HG02763 (cell line): ENCODE data around the gene HLCS.

Experiments used
- ATAC-seq: cut with Tn5 transposase; IDR thresholded peaks from one replicate; pipeline ENCODE4 v1.9.1; 2021; ENCODE audit warnings: mild to moderate bottlenecking, moderate library complexity; ENCODE audit not compliant: unreplicated experiment

The HLCS gene

GRCh38 chr21:36852293-36852692, 114.2 kb downstream of the HLCS start:
- ATAC-seq = no peak

- ATAC-seq = no peak
These were observed 115.3 kb downstream of the HLCS start for GRCh38 chr21:36851121-36851520.

DNA sequence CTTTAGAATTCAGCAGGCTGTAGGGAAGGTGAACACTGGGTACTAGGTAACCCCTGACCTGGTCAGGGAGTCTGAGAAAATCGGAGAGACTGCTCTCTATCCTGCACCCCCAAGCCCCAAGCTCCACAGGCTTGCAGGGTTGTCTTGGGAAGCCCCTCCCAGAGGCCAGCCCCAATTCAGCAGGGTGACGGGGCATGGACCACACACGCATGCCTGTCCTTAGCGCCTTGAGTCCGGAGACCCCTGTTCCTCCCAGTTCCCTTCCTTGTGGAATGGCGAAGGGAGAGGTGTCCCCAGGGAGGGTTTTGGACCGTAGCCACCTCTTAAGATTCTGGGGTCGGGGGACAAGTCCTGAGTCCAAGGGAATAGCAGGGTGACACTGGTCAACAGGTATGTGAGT, 116.1 kb downstream of the HLCS start:
- no peak for ATAC-seq

DNA sequence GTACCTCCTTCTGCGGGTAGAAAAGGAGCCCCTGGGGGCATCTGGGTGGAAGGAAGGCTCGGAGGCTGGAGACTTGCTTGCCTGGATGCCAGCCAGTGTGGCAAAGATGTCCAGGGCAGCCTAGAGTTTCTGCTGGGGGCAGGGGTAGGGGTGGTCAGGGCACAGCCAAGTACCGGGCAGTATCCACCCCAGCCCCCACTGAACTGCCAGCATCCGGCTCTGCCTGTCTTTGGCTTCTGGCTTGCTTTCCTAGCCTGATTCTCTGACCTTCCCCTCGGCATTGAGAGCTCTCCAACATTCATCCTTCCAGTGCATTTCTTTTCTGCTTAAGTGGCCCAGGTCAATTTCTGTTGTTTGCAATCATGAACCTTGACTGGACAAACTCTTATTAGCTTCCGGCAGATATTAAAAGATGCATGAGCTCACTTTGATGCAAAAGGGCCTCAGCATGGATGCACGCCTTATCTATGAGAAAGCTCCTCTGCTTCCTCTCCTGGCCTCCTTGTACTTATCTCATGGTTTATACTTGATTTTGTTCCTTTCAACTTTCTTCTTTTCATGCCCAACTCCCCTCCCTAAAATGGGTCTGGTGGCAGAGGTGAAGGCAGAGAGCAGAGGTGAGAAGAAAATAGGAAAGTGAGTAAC, 116.9 kb downstream of the HLCS start:
- no peak for ATAC-seq

GRCh38 chr21:36848730-36849274, 117.7 kb downstream of the HLCS start:
- ATAC-seq = no peak

DNA sequence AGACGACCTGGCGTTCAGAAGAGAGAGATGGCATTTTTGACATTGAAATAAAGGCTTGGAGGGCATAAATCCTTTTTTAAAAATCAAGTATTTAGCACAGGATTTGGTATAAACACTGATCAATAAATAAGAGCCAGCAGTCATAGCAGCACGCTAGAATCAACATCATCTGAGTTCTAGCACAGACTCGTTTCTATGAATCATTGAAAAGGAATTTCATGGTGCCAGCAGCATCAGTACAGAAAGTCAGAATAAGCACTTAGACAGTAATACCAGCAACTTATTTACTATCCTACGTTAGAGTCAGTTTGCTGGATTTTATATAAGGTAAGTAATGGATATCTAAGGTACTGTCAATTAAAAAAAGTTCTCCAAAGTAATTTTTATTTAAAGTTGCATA, 119.3 kb downstream of the HLCS start:
- ATAC-seq = no peak

DNA sequence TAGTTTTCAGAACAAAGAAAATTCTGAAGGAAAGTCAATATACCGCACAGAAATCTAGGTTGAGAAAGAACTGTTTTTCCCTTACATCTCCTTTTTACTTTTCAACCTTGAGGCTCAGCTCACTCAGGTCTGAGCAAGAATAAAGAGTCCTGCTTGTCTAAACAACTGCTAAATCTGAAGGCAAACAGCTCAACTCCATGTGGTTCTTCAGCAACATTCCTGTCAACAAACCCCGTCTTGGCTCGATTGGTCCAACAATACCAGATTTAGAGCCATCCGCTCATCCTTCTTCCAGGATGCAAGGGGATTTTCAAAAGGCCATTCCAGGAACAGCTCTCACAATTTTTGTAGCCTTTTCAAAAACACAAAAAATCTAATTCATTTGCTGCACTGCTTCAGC, 119.8 kb downstream of the HLCS start:
- ATAC-seq = no peak

GRCh38 chr21:36845790-36846189, 120.7 kb downstream of the HLCS start:
- ATAC-seq = no peak

- ATAC-seq = no peak
These were observed 121.4 kb downstream of the HLCS start for GRCh38 chr21:36845070-36845469.

DNA sequence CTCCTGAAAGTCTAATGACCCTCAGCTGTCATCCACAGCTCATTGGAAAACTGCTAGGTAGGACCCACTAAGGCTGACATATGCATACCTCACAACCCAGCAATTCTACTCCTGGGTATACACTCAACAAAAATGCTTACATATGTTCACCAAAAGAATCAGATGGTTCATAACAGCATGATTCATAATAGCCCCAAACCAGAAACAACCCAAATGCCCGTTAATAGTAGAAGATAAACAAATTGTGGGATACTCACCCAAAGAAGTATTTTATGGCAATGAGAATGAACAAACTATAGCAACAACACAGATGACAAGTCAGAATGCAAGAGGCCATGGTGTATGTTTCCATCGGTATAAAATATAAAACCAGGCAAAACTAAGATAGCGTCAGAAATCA, 124.6 kb downstream of the HLCS start:
- ATAC-seq = no peak

DNA sequence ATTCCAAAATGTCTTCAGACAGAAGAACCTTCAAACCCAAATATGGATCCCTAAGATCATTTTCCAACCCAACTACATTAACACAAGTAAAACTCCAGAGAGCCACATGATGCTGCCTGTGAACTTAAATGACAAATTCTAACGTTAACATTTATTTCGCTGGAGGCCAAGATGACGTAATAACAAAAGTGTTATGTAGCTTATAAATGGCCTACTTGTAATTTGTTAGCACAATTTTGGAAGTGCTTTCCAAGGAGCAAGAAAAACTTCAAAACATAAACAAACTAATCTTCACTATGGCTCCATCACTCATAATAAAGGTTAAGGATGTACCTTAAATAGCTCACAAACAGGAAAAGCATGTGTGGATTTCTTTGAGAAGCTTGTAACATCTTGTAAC, 126.7 kb downstream of the HLCS start:
- ATAC-seq = no peak

DNA sequence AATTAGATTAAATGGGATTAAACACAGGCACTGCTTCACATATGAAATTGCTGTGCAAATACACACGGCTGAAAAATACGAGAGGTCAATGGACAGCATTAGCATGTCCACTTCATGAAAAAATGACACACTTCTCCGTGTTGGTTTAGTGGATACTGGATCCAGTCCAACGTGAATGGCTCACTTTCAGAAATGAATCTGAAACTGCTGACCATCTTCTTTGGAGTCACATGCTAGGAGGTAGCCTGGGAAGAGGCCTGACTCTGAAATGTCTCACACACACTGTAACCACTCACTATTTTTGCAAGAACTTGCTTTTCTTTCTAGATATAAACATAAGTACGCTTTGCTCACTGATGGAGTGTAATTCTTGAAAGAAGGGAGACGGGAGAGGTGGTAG, 127.3 kb downstream of the HLCS start:
- ATAC-seq = no peak

GRCh38 chr21:36835383-36835795, 131.1 kb downstream of the HLCS start:
- ATAC-seq = no peak

GRCh38 chr21:36834192-36834591, 132.3 kb downstream of the HLCS start:
- no peak for ATAC-seq

DNA sequence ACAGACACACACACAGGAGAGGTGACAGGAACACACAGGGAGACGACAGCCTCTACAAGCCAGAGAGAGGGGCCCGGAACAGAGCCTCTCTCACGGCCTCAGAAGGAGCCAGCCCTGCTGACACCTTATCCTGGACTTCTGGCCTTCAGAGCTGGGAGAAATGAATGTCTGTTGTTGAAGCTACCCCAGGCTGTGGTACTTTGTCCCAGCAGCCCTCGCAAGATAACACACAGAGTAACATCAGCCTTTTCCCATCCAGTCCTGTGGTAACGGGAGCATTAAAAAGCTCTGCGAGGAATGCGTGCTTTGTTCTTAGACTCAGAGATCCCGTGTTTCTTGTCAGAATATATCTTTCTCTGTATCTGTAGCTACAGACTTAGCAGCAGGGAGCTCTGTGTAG, 136.4 kb downstream of the HLCS start:
- no peak for ATAC-seq

DNA sequence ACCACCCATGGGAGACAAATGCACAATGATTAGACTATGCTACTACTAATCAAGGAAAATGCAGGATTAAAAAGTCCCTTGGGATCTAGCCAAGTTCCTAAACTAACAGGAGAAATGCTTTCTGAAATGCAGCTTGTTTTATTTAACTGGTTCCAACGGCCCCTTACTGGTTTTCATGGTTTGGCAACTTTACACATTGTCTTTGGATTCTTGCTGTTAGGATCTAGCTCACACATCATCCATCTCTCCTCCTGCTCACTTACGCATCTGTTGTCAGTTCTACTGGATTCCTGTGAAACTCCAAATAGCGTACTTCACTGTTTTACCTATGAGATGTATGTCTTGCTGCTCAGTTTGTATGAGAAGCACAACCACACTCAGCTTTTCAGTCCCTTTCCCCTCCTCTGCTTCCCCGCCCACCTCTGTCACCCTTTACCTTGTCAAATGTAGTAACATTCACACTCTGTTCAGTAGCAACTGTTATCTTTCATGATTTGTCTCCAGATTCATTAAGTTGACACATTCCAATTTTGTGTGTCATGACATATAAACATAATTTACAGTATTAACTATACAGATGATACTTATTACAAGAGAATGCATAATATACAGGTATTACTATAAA, 137.5 kb downstream of the HLCS start:
- ATAC-seq = no peak

DNA sequence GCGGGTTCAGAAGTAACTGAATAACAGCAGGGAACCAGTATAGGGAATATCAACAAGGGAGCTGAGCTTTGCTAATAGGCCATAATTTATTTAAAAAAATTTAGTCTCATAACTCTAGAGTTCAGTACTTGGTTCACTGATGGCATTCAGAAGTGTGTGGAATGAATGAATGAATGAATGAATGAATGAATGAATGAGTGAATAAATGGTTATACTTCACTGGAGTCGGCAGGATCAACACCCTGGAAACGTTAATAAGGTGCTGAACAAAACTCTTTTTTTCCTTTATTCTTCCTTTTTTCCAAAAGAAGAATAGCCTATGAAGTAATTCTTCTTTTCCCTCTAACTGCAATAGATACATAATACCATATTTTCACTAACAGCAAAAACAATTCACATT, 138.3 kb downstream of the HLCS start:
- ATAC-seq = no peak

DNA sequence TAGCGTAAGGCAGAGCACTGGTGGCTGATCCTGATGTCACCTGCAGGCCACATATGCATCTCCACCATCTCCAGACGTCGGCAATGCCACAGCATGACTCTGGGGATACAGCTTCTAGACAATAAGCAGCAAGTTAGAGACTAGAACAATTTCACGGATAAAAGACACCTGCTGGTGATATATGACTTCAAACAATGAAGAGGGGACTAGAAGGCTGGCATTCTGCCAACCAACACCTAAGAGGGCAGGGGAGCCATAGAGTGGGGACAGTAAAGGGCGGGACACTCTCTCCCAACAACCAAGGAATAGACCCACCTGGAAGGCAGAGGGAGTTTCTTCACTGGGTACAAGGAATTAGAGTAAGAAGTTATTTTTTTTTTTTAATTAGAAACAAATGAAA, 140.8 kb downstream of the HLCS start:
- no peak for ATAC-seq

- no peak for ATAC-seq
These were observed 145.5 kb downstream of the HLCS start for GRCh38 chr21:36821032-36821299.

GRCh38 chr21:36820176-36821031, 146.1 kb downstream of the HLCS start:
- ATAC-seq = no peak

GRCh38 chr21:36817732-36818450, 148.6 kb downstream of the HLCS start:
- ATAC-seq = no peak
